Lower leg skin (tissue), 3 donors: Measurements from ENCODE around the gene BCAS2.

Experiments
- POLR2A ChIP-seq, 2 donors: fragments of 450-650 bp; IDR thresholded peaks; one replicate each; pipeline ENCODE4 v1.6.1; 2016 to 2017; ENCODE audit warnings: antibody characterized with exemption in 2 of 2, mild to moderate bottlenecking in 1 of 2, moderate library complexity in 1 of 2
- TF ChIP-seq, protein P1 (sequence below), 3 donors: fragments of 450-650 bp; IDR thresholded peaks; one replicate each; pipeline ENCODE4 v1.5.1; 2016; ENCODE audit warnings: antibody characterized with exemption in 3 of 3, mild to moderate bottlenecking in 3 of 3, moderate library complexity in 2 of 3

DNA sequence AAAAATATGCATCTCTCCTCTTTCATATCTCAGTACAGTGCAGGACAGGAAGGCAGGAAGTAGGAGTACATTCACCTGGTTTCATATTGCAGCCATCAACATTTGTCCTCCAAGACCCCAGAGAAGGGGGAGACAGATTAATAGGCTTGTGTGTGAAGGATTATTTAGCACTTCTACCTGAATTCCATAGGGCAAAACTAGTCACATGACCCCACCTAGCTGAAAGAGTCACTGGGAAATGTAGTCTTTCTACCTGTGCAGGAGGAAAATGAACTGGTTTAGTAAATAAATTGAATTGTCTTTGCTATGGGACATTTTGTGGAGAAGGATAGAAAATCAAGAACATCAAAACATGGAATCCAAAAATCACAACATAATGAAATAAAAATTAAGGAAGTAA, 56.5 kb downstream of the BCAS2 start:
- TF ChIP-seq, protein P1, sequence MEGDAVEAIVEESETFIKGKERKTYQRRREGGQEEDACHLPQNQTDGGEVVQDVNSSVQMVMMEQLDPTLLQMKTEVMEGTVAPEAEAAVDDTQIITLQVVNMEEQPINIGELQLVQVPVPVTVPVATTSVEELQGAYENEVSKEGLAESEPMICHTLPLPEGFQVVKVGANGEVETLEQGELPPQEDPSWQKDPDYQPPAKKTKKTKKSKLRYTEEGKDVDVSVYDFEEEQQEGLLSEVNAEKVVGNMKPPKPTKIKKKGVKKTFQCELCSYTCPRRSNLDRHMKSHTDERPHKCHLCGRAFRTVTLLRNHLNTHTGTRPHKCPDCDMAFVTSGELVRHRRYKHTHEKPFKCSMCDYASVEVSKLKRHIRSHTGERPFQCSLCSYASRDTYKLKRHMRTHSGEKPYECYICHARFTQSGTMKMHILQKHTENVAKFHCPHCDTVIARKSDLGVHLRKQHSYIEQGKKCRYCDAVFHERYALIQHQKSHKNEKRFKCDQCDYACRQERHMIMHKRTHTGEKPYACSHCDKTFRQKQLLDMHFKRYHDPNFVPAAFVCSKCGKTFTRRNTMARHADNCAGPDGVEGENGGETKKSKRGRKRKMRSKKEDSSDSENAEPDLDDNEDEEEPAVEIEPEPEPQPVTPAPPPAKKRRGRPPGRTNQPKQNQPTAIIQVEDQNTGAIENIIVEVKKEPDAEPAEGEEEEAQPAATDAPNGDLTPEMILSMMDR (IDR thresholded peaks at IDR 0.05), result no peak
- TF ChIP-seq POLR2A (IDR thresholded peaks at IDR 0.05), result no peak
